Activated CD8-positive, alpha-beta T cell treated with anti-CD3 and anti-CD28 coated beads, Interleukin-2, amount 10 ng/mL, durations not matched to agents 7 days and 5 days (primary cell): ENCODE measurements around the gene TRAF2. TPM values are rescaled to one million over a fixed set of nuclear protein-coding genes. Genes with fewer than 3 reads are reported as not detected.

ENCODE experiments used
- ATAC-seq: fragments of 150-1000 bp; cut with Tn5 transposase; one replicate; pipeline ENCODE4 v1.10.0; 2021; ENCODE audit warnings: moderate library complexity
- CTCF ChIA-PET: fragments of 350-600 bp; sonication (Branson Sonifier 250); formaldehyde crosslinking; loops from one replicate; lab custom pipeline; 2021; ENCODE audit warnings: antibody characterized with exemption; lab: Charles Lee
- POLR2A ChIA-PET: fragments of 350-600 bp; sonication (Branson Sonifier 250); formaldehyde crosslinking; loops from one replicate; lab custom pipeline; 2021; ENCODE audit warnings: antibody characterized with exemption; lab: Charles Lee
- DNase-seq: peaks from one replicate; pipeline ENCODE4 v3.0.0-alpha.2; 2020
- H3K27ac Mint-ChIP-seq: one replicate; pipeline ENCODE4 v1.8.0; 2021; ENCODE audit warnings: mild to moderate bottlenecking, mixed read lengths
- H3K27me3 Mint-ChIP-seq: one replicate; pipeline ENCODE4 v1.8.0; 2021; ENCODE audit warnings: low read depth, mixed read lengths
- H3K36me3 Mint-ChIP-seq: one replicate; pipeline ENCODE4 v1.8.0; 2021; ENCODE audit warnings: low read depth, mixed read lengths
- H3K4me1 Mint-ChIP-seq: one replicate; pipeline ENCODE4 v1.8.0; 2021; ENCODE audit warnings: low read depth, mixed read lengths
- H3K4me3 Mint-ChIP-seq: one replicate; pipeline ENCODE4 v1.8.0; 2021; ENCODE audit warnings: mild to moderate bottlenecking, mixed read lengths
- H3K9me3 Mint-ChIP-seq: one replicate; pipeline ENCODE4 v1.8.0; 2022; ENCODE audit warnings: mixed read lengths; ENCODE audit not compliant: insufficient read depth
- total RNA-seq, 2 experiments: library from RNA; stranded (reverse); gene quantifications; one replicate each; pipeline ENCODE4 v1.2.3, GENCODE V29; 2021

Gene TRAF2
- total RNA-seq, 2 experiments from 2014 or later: 48.5 to 57.2 TPM

- no peak for ATAC-seq
- peaks cover 48% of the 10 kb centered on the region for H3K36me3 Mint-ChIP-seq
- H3K27ac Mint-ChIP-seq: no peak overlapping the region
- no peak overlapping the region for H3K4me3 Mint-ChIP-seq
- ChIA-PET CTCF (no interaction called here), POLR2A (no interaction called here)
- H3K4me1 Mint-ChIP-seq: peaks cover 4% of the 10 kb centered on the region
- no peak for DNase-seq
- no peaks in the 10 kb centered on the region for H3K9me3 Mint-ChIP-seq
- H3K27me3 Mint-ChIP-seq: no peaks in the 10 kb centered on the region
Observed at GRCh38 chr9:136923881-136924280, 37.6 kb downstream of the TRAF2 start.

- Mint-ChIP-seq H3K27me3 (no peaks in the 10 kb centered on the region), H3K9me3 (no peaks in the 10 kb centered on the region), H3K36me3 (peaks cover 47% of the 10 kb centered on the region), H3K4me3 (no peak overlapping the region), H3K27ac (no peak overlapping the region), H3K4me1 (peaks cover 4% of the 10 kb centered on the region)
- ChIA-PET POLR2A (no interaction called here), CTCF (interaction anchor here (1.8 kb wide), 1 partner anchor 83 kb away, joined by 4 read pairs; the partner anchor contains the start of gene AJM1)
- ATAC-seq (no peak), DNase-seq (no peak)
Observed at GRCh38 chr9:136925414-136926153, 39.3 kb downstream of the TRAF2 start.

- H3K27me3 Mint-ChIP-seq: no peaks in the 10 kb centered on the region
- POLR2A ChIA-PET: no interaction called here
- DNase-seq (no peak), ATAC-seq (no peak)
- H3K4me3 Mint-ChIP-seq: no peak overlapping the region
- H3K4me1 Mint-ChIP-seq: peaks cover 4% of the 10 kb centered on the region
- CTCF ChIA-PET: interaction anchor here (1.0 to 1.8 kb wide), 2 partner anchors 84 to 109 kb away, joined by 3 to 4 read pairs; partner anchors contain the start of gene AJM1
- H3K9me3 Mint-ChIP-seq: no peaks in the 10 kb centered on the region
- H3K27ac Mint-ChIP-seq: no peak overlapping the region
- peaks cover 45% of the 10 kb centered on the region for H3K36me3 Mint-ChIP-seq
Observed at GRCh38 chr9:136926154-136926704, 39.9 kb downstream of the TRAF2 start.

DNA sequence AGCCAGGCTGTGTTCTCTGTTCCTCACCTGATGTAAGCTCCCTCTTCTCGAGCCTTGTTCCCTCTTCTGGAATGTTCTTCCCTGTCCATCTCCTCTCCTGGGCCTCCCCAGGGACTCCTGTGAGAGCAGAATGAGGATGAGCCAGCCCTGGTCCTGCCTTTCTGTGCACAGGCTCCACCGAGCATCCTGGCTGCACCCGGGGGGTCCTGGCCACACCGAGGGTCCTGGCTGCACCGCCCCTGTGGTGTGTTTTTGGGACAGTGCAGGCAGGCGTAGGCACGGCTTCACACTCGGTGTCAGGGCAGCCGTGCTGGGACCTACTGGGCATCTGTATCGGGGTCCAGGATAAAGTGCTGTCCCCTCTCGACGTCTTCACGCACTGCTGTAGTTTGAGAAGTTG is 40.4 kb downstream of the TRAF2 start:
- Mint-ChIP-seq H3K9me3 (no peaks in the 10 kb centered on the region), H3K4me1 (peaks cover 4% of the 10 kb centered on the region), H3K27me3 (no peaks in the 10 kb centered on the region), H3K4me3 (no peak overlapping the region), H3K27ac (peak overlapping the region; percentile 28), H3K36me3 (peaks cover 47% of the 10 kb centered on the region)
- ChIA-PET POLR2A (no interaction called here), CTCF (interaction anchor here (1.0 to 1.8 kb wide), 2 partner anchors 85 to 108 kb away, joined by 3 to 4 read pairs; partner anchors contain the start of gene AJM1)
- ATAC-seq: no peak
- no peak for DNase-seq

GRCh38 chr9:136927343-136928271 is 41.3 kb downstream of the TRAF2 start:
- Mint-ChIP-seq H3K4me3 (no peak overlapping the region), H3K36me3 (peaks cover 48% of the 10 kb centered on the region), H3K27me3 (no peaks in the 10 kb centered on the region), H3K27ac (no peak overlapping the region), H3K4me1 (peaks cover 4% of the 10 kb centered on the region), H3K9me3 (no peaks in the 10 kb centered on the region)
- ChIA-PET POLR2A (no interaction called here), CTCF (interaction anchor here (1.3 to 1.8 kb wide), 2 partner anchors 85 to 108 kb away, joined by 3 to 4 read pairs; partner anchors contain the start of gene AJM1)
- no peak for DNase-seq
- ATAC-seq: no peak

- DNase-seq: no peak
- Mint-ChIP-seq H3K27ac (peak overlapping the region; percentile 53), H3K36me3 (peaks cover 50% of the 10 kb centered on the region), H3K4me1 (no peaks in the 10 kb centered on the region), H3K9me3 (no peaks in the 10 kb centered on the region), H3K27me3 (no peaks in the 10 kb centered on the region), H3K4me3 (no peak overlapping the region)
- CTCF ChIA-PET: interaction anchor here (1.3 kb wide), 1 partner anchor 107 kb away, joined by 3 read pairs; no protein-coding TSS in a partner anchor
- POLR2A ChIA-PET: no interaction called here
- ATAC-seq: no peak
Observed at GRCh38 chr9:136928591-136928990, 42.3 kb downstream of the TRAF2 start.

DNA sequence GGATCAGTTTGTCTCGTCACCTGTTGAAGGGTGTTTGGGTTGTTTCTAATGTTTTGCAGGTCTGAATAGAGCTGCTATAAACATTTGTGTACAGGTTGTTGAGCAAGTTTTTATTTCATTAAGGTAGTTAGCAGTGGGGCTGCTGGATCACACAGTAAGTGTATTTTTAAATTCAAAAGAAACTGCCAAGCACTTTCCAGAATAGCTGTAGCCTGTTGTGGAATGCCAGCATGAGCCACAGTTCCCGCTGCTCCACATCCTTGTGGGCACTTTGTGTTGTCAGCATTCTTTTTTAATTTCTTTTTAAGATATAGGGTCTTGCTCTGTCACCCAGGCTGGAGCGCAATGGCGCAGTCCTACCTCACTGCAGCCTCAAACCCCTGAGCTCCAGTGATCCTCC is 43.7 kb downstream of the TRAF2 start:
- Mint-ChIP-seq H3K9me3 (no peaks in the 10 kb centered on the region), H3K27ac (no peak overlapping the region), H3K27me3 (no peaks in the 10 kb centered on the region), H3K36me3 (peaks cover 50% of the 10 kb centered on the region), H3K4me1 (no peaks in the 10 kb centered on the region), H3K4me3 (no peak overlapping the region)
- POLR2A ChIA-PET: interaction anchor here (0.6 to 0.8 kb wide), 2 partner anchors 28 to 55 kb away, joined by 3 read pairs; no protein-coding TSS in a partner anchor
- CTCF ChIA-PET: interaction anchor here (1.0 kb wide), 1 partner anchor 142 kb away, joined by 3 read pairs; no protein-coding TSS in a partner anchor
- ATAC-seq: no peak
- DNase-seq: no peak

DNA sequence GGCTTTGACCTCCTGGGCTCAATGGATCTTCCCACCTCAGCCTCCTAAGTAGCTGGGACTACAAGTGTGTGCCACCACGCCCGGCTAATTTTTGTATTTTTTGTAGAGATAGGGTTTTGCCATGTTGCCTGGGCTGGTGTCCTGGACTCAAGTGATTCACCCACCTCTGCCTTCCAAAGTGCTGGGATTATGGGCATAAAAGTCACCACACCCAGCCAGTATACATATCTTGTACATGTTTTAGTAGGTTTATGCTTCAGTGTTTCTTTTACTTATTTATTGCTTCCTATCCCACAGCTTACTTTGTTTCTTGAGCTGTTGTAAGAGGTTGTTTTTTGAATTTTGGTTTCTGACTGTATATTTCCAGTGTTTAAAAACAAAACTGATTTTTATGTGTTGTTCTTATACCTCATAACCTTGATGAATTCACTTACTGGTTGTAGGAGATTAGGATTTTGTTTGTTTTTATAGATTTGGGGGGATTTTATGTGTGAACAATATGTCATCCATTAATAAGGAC is 45.4 kb downstream of the TRAF2 start:
- ChIA-PET POLR2A (no interaction called here), CTCF (interaction anchor here (1.6 kb wide), 1 partner anchor 98 kb away, joined by 3 read pairs; no protein-coding TSS in a partner anchor)
- ATAC-seq (no peak), DNase-seq (no peak)
- peaks cover 52% of the 10 kb centered on the region for H3K36me3 Mint-ChIP-seq
- no peaks in the 10 kb centered on the region for H3K9me3 Mint-ChIP-seq
- no peak overlapping the region for H3K4me3 Mint-ChIP-seq
- no peak overlapping the region for H3K27ac Mint-ChIP-seq
- no peaks in the 10 kb centered on the region for H3K4me1 Mint-ChIP-seq
- no peaks in the 10 kb centered on the region for H3K27me3 Mint-ChIP-seq

- Mint-ChIP-seq H3K36me3 (peaks cover 46% of the 10 kb centered on the region), H3K27me3 (no peaks in the 10 kb centered on the region), H3K9me3 (no peaks in the 10 kb centered on the region), H3K27ac (no peak overlapping the region), H3K4me3 (no peak overlapping the region), H3K4me1 (no peaks in the 10 kb centered on the region)
- ChIA-PET POLR2A (no interaction called here), CTCF (interaction anchor here (0.6 to 1.2 kb wide), 2 partner anchors 37 to 92 kb away, joined by 4 read pairs; partner anchors contain the start of gene AJM1)
- ATAC-seq (no peak), DNase-seq (no peak)
Observed at GRCh38 chr9:136934277-136934676, 48.0 kb downstream of the TRAF2 start.

DNA sequence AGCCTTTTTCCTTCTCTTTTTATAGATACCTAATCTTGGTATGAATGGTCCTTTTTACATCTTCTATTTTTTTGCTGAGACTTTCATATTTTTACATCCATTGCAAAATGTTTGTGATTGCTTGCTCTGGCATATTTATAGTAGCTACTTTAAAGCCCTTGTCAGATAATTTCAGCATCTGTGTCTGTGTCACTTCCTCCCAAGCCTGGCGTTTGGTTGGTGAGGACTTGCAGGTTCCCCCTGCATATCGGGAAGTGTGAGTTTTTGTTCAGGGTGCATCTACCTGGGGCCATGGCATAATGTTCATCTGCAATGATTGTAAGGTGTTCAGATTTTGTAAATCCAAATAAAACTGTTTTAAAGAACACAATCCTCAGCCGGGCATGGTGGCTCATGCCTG is 49.3 kb downstream of the TRAF2 start:
- no peaks in the 10 kb centered on the region for H3K27me3 Mint-ChIP-seq
- H3K4me3 Mint-ChIP-seq: no peak overlapping the region
- POLR2A ChIA-PET: no interaction called here
- peaks cover 39% of the 10 kb centered on the region for H3K36me3 Mint-ChIP-seq
- H3K4me1 Mint-ChIP-seq: no peaks in the 10 kb centered on the region
- H3K27ac Mint-ChIP-seq: no peak overlapping the region
- no peaks in the 10 kb centered on the region for H3K9me3 Mint-ChIP-seq
- no peak for DNase-seq
- CTCF ChIA-PET: interaction anchor here (1.2 kb wide), 1 partner anchor 93 kb away, joined by 4 read pairs; the partner anchor contains the start of gene AJM1
- no peak for ATAC-seq

DNA sequence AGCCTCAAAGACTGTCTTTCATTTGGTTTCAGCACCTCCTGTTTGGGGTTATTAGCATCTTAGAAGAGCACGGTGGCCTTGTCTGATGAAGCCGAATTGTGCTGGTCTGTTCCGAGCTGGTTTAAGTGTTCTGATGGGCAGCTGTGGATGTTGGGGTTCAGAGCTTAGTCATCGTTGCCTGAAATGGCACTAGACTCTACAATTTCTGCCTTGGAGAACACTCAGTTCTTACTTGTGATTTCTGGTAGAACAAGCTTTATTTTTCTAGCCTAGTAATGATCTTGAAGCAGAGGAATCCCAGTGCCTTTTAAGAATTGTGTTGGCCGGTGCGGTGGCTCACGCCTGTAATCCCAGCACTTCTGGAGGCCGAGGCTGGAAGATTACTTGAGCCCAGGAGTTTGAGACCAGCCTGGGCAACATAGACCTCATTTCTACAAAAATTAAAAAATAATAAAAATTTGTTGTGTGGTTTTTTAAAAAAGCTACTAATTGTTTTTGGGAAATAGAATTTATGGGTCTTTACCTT is 50.4 kb downstream of the TRAF2 start:
- H3K36me3 Mint-ChIP-seq: peaks cover 46% of the 10 kb centered on the region
- DNase-seq (no peak), ATAC-seq (no peak)
- ChIA-PET POLR2A (interaction anchor here (0.6 to 1.2 kb wide), 3 partner anchors 48 to 208 kb away, joined by 3 read pairs; no protein-coding TSS in a partner anchor), CTCF (interaction anchor here (1.3 kb wide), 2 partner anchors 17 to 93 kb away, joined by 3 read pairs; no protein-coding TSS in a partner anchor)
- H3K27ac Mint-ChIP-seq: peak overlapping the region; percentile 14
- no peaks in the 10 kb centered on the region for H3K9me3 Mint-ChIP-seq
- peaks cover 2% of the 10 kb centered on the region for H3K4me1 Mint-ChIP-seq
- H3K4me3 Mint-ChIP-seq: no peak overlapping the region
- H3K27me3 Mint-ChIP-seq: no peaks in the 10 kb centered on the region
